ENCODE data around the gene KLHL25. TPM values are rescaled to one million over a fixed set of nuclear protein-coding genes. Genes with fewer than 3 reads are reported as not detected.
A peak's percentile ranks its signal among the peaks of the same experiment; 100 is the strongest.

Gene KLHL25
- total RNA-seq, 1 donor from 2014 or later, result 4.0 TPM

DNA sequence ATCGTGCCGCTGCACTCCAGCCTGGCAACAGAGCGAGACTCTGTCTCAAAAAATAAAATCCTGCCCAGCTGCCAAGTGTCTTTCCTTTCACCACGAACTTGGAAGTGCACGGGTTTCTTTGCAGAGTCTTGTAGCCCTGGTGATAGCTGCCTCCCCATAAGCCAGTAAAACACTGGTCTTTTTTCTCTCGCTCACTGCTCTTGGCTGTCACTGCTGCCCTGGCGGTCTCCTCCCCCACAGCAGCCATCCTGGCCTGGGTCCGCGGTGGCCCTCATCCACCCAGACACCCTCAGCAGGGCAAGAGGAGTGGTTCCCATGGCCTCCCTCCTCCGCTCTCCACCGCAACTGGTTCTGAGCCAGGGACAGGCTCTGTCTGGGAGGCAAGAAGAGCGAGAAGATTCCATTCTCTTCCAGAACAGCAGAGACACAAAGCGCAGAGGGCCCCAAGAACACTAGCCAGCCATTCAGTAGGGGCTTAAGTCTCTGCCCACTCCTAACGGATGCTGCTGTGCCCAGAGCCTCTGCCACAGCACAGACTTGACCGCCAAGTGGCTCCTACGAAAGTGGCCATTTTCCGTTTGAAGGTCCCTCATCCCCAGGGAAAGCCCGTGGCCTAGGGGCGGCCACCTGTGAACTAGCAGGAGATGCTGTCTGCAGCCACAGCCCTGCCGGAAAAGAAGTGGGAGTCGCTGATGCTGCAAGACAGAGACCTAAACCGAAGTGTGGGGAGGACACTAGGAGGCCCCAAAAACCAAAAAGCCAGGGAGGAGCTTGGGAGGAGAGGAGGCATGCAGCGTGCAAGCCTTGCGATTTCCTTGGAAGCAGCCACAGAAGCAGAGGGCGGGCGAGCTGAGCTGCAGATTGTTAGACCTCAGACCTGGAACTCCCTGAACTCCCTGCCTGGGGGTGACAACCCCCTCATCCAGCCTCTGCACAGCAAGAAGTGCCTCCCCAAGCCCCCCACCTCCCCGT, 44.1 kb downstream of the KLHL25 start:
- H3K4me3 ChIP-seq, result peak overlapping the region; percentile 45
- DNase-seq, result peak; percentile 77
- no peaks in the 10 kb centered on the region for H3K27me3 ChIP-seq (ENCODE audit: low read depth)
- peak overlapping the region; percentile 87 for H3K27ac ChIP-seq (replicated peaks)
- TF ChIP-seq, protein P1, sequence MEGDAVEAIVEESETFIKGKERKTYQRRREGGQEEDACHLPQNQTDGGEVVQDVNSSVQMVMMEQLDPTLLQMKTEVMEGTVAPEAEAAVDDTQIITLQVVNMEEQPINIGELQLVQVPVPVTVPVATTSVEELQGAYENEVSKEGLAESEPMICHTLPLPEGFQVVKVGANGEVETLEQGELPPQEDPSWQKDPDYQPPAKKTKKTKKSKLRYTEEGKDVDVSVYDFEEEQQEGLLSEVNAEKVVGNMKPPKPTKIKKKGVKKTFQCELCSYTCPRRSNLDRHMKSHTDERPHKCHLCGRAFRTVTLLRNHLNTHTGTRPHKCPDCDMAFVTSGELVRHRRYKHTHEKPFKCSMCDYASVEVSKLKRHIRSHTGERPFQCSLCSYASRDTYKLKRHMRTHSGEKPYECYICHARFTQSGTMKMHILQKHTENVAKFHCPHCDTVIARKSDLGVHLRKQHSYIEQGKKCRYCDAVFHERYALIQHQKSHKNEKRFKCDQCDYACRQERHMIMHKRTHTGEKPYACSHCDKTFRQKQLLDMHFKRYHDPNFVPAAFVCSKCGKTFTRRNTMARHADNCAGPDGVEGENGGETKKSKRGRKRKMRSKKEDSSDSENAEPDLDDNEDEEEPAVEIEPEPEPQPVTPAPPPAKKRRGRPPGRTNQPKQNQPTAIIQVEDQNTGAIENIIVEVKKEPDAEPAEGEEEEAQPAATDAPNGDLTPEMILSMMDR (IDR thresholded peaks at IDR 0.05; ENCODE audit: borderline replicate concordance), result peak; percentile 10
- intact Hi-C loops (cut with micrococcal nuclease), result no loop called here
- H3K4me1 ChIP-seq, result peaks cover 88% of the 10 kb centered on the region
- peaks cover 33% of the 10 kb centered on the region for H3K36me3 ChIP-seq
- no peaks in the 10 kb centered on the region for H3K9me3 ChIP-seq (replicated peaks)

DNA sequence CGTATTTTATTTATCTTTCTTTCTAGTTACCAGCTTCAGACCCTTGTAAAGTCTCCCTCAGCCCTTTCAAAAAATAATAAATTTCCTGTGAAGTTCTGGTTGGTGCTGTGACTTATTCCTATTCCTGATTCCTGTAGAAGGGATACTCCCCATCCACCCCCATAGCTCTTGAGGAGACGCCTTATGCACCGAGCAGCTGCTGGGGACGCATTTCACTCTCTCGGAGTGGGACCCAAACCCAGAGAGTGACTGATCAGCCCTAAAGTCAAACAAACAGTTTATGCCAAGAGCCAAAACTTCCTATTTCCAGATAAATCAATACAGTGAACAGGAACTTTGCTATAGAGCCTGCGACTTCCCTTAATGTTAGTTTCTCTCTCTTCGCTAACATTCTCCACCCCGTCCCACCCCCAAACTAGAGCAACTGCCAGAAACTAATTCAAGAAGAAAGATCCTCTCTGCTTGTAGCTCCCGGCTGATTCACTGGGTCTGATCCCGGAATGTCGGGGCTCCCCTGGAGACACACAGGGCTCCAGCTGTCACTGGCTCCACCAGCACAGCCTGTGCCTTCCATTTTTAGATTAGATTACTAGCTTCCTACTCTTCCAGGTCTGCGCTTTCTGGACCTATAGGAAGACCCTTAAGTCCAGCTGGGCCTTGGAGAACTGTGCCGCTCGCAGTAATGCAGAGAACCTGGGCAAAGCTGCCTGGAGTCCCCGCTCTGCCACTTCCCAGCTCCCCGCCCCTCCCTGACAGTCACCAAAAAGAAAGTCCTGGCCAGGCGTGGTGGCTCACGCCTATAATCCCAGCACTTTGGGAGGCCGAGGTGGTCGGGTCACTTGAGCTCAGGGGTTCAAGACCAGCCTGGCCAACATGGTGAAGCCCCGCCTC, 45.2 kb downstream of the KLHL25 start:
- Histone ChIP-seq H3K9me3 (replicated peaks) (no peaks in the 10 kb centered on the region), H3K4me3 (peak overlapping the region; percentile 45), H3K36me3 (peaks cover 44% of the 10 kb centered on the region), H3K4me1 (peaks cover 85% of the 10 kb centered on the region), H3K27me3 (ENCODE audit: low read depth) (no peaks in the 10 kb centered on the region), H3K27ac (replicated peaks) (peak overlapping the region; percentile 87)
- intact Hi-C loops (cut with micrococcal nuclease), result no loop called here
- TF ChIP-seq, protein P1 (IDR thresholded peaks at IDR 0.05; ENCODE audit: borderline replicate concordance), result no peak
- peak; percentile 64 for DNase-seq

DNA sequence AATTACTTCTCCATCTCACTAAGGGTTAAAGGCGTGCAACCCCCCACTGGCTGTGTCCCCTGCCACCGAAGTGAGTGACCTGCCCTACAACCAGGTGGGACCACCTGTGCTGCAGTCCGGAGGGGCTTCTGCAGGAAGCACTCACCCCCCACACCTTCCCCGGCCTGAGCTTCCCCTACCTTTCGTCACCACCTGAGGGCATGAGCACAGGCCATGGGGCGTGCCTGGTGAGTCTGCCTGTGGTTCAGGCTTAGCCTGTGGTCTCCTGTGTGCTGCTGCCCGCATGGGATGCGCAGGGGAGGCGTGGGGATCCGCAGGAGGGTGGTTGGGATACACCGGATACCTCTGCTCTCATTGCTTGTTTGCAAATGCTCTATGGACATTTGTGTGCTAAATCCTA, 46.0 kb downstream of the KLHL25 start:
- intact Hi-C loops (cut with micrococcal nuclease), result no loop called here
- no peaks in the 10 kb centered on the region for H3K27me3 ChIP-seq (ENCODE audit: low read depth)
- TF ChIP-seq, protein P1 (IDR thresholded peaks at IDR 0.05; ENCODE audit: borderline replicate concordance), result no peak
- H3K36me3 ChIP-seq, result peaks cover 52% of the 10 kb centered on the region
- H3K27ac ChIP-seq (replicated peaks), result peak overlapping the region; percentile 87
- peaks cover 82% of the 10 kb centered on the region for H3K4me1 ChIP-seq
- peak overlapping the region; percentile 45 for H3K4me3 ChIP-seq
- no peak for DNase-seq
- no peaks in the 10 kb centered on the region for H3K9me3 ChIP-seq (replicated peaks)

DNA sequence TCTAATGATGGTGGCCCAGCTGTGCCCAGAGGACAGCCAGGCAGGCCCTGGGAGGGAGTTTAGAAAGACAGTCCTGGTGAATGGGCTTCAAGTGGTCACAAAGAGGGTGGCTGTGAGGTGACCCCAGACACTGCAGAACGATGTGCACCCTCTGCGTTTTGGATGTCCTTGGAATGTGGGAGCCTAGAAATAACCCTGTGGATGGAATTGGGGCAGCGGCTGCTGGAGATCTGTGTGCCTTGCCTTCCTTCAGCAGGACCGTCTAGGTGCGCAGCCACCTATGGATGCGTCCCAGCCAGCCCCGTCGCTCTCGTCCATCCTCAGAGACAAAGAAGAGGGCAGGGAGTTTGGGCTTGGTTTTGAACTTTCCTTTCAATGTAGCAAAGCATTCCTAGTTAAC, 46.5 kb downstream of the KLHL25 start:
- DNase-seq, result no peak
- peak overlapping the region; percentile 87 for H3K27ac ChIP-seq (replicated peaks)
- H3K4me1 ChIP-seq, result peaks cover 87% of the 10 kb centered on the region
- no peaks in the 10 kb centered on the region for H3K27me3 ChIP-seq (ENCODE audit: low read depth)
- H3K4me3 ChIP-seq, result no peak overlapping the region
- intact Hi-C loops (cut with micrococcal nuclease), result no loop called here
- H3K9me3 ChIP-seq (replicated peaks), result no peaks in the 10 kb centered on the region
- peaks cover 58% of the 10 kb centered on the region for H3K36me3 ChIP-seq
- TF ChIP-seq, protein P1 (IDR thresholded peaks at IDR 0.05; ENCODE audit: borderline replicate concordance), result no peak

DNA sequence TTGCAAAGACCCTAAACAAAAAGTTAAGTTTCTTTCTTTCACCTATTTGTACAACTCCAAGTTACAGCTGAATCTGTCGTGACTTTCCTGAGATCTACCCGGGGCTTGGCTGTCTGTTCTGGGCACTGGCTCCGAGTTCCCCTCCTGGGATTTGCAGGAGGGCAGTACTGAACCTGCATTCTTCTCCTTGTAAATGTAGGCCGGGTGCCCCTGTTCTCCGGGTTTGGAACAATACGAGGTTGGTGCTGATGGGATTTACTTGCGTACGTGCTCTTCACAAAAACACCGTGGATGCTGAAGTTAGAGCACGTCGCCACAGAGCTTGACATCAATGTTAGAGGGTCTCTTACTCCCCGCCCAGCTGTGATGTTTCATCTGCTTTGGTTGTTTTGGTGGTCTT, 48.1 kb downstream of the KLHL25 start:
- peaks cover 90% of the 10 kb centered on the region for H3K4me1 ChIP-seq
- intact Hi-C loops (cut with micrococcal nuclease), result no loop called here
- no peak for DNase-seq
- H3K9me3 ChIP-seq (replicated peaks), result no peaks in the 10 kb centered on the region
- no peak overlapping the region for H3K27ac ChIP-seq (replicated peaks)
- H3K4me3 ChIP-seq, result no peak overlapping the region
- H3K27me3 ChIP-seq (ENCODE audit: low read depth), result no peaks in the 10 kb centered on the region
- TF ChIP-seq, protein P1 (IDR thresholded peaks at IDR 0.05; ENCODE audit: borderline replicate concordance), result no peak
- peaks cover 73% of the 10 kb centered on the region for H3K36me3 ChIP-seq

Measured in left ventricle myocardium inferior (tissue), 1 donor.